GM23338 (cell line): ENCODE data around the gene MLANA. TPM values are rescaled to one million over a fixed set of nuclear protein-coding genes. Genes with fewer than 3 reads are reported as not detected.

Experiments used
- ATAC-seq: fragments of 200-7000 bp; cut with Tn5 transposase; 3 replicates; pipeline ENCODE4 v1.9.1; 2020
- DNase-seq: peaks from one replicate; pipeline ENCODE4 v3.0.0-alpha.2; 2015; ENCODE audit warnings: low spot score
- H2AFZ ChIP-seq: fragments of 200-600 bp; sonication (generic); 2 replicates; pipeline ENCODE4 v1.8.0; 2016; ENCODE audit warnings: antibody characterized with exemption, mild to moderate bottlenecking, moderate library complexity
- H3F3A ChIP-seq: fragments of 200-600 bp; sonication (generic); replicated peaks from 2 replicates; pipeline ENCODE4 v1.8.0; 2017; ENCODE audit warnings: antibody characterized with exemption, mixed run types, low read depth
- H3K27ac ChIP-seq: fragments of 200-600 bp; sonication (generic); 2 replicates; pipeline ENCODE4 v1.6.1; 2016; ENCODE audit warnings: low read depth
- H3K27me3 ChIP-seq: fragments of 200-600 bp; sonication (generic); 2 replicates; pipeline ENCODE4 v1.8.0; 2016; ENCODE audit warnings: mild to moderate bottlenecking, mixed run types, moderate library complexity; ENCODE audit not compliant: insufficient read depth
- H3K36me3 ChIP-seq: fragments of 200-600 bp; sonication (generic); 2 replicates; pipeline ENCODE4 v1.8.0; 2016; ENCODE audit warnings: mild to moderate bottlenecking; ENCODE audit not compliant: insufficient read depth
- H3K4me1 ChIP-seq: fragments of 200-600 bp; sonication (generic); 2 replicates; pipeline ENCODE4 v1.8.0; 2016; ENCODE audit warnings: mild to moderate bottlenecking, moderate library complexity; ENCODE audit not compliant: insufficient read depth
- H3K4me2 ChIP-seq: fragments of 200-600 bp; sonication (generic); 2 replicates; pipeline ENCODE4 v1.7.1; 2017; ENCODE audit warnings: mixed run types
- H3K4me3 ChIP-seq: fragments of 200-600 bp; sonication (generic); 2 replicates; pipeline ENCODE4 v1.6.1; 2016; ENCODE audit warnings: mixed run types
- H3K79me2 ChIP-seq: fragments of 200-600 bp; sonication (generic); replicated peaks from 2 replicates; pipeline ENCODE4 v1.8.0; 2017; ENCODE audit warnings: mild to moderate bottlenecking; ENCODE audit not compliant: insufficient read depth
- H3K9me2 ChIP-seq: fragments of 200-600 bp; sonication (generic); 2 replicates; pipeline ENCODE4 v1.8.0; 2017; ENCODE audit not compliant: insufficient read depth
- H4K20me1 ChIP-seq: fragments of 200-600 bp; sonication (generic); replicated peaks from 2 replicates; pipeline ENCODE4 v1.8.0; 2017; ENCODE audit warnings: mild to moderate bottlenecking; ENCODE audit not compliant: insufficient read depth
- H3K27ac Mint-ChIP-seq: 2 replicates; pipeline ENCODE4 v1.8.0; 2020; ENCODE audit warnings: inconsistent platforms, mild to moderate bottlenecking, moderate library complexity, mixed read lengths
- H3K27me3 Mint-ChIP-seq: 3 replicates; pipeline ENCODE4 v1.8.0; 2022; ENCODE audit warnings: low read depth, mild to moderate bottlenecking, moderate library complexity, mixed read lengths, inconsistent platforms; ENCODE audit not compliant: insufficient read depth, poor library complexity
- H3K36me3 Mint-ChIP-seq: 3 replicates; pipeline ENCODE4 v1.8.0; 2021; ENCODE audit warnings: low read depth, mild to moderate bottlenecking, inconsistent platforms, moderate library complexity, mixed read lengths
- H3K4me1 Mint-ChIP-seq: 3 replicates; pipeline ENCODE4 v1.8.0; 2020; ENCODE audit warnings: mild to moderate bottlenecking, inconsistent platforms, mixed read lengths
- H3K4me3 Mint-ChIP-seq: 3 replicates; pipeline ENCODE4 v1.8.0; 2021; ENCODE audit warnings: moderate library complexity, mild to moderate bottlenecking, inconsistent platforms, mixed read lengths
- H3K9me3 Mint-ChIP-seq: 3 replicates; pipeline ENCODE4 v1.8.0; 2020; ENCODE audit warnings: moderate library complexity, mild to moderate bottlenecking, inconsistent platforms, mixed read lengths
- NANOG ChIP-seq: IDR thresholded peaks from 2 replicates; pipeline ENCODE4 v1.6.1; 2016; ENCODE audit warnings: antibody characterized with exemption, borderline replicate concordance
- POLR2AphosphoS5 ChIP-seq: IDR thresholded peaks from 2 replicates; pipeline ENCODE4 v1.6.1; 2016; ENCODE audit warnings: antibody characterized with exemption, low read depth
- STAT1 ChIP-seq: IDR thresholded peaks from one replicate; pipeline ENCODE4 v1.6.1; 2016; ENCODE audit warnings: antibody characterized with exemption; ENCODE audit not compliant: unreplicated experiment
- ZNF114 ChIP-seq: fragments of 250-450 bp; sonication (Bioruptor Pico); IDR thresholded peaks from 2 replicates; pipeline ENCODE4 v1.5.0; 2020; ENCODE audit warnings: mild to moderate bottlenecking, moderate library complexity
- ZNF331 ChIP-seq: fragments of 250-450 bp; sonication (Bioruptor Pico); IDR thresholded peaks from 2 replicates; pipeline ENCODE4 v1.5.0; 2020; ENCODE audit warnings: low read depth, mild to moderate bottlenecking, moderate library complexity
- polyA plus RNA-seq: library from polyadenylated mRNA; unstranded; fragments of >200 nt; fragmentation: Nextera tagmentation; extraction: Ambion mirVana; gene quantifications from 2 replicates; pipeline ENCODE4 v1.2.1, GENCODE V29; 2016
- total RNA-seq: library from RNA; depleted of rRNA; stranded (reverse); fragments of >200 nt; shearing (Covaris generic); gene quantifications from 2 replicates; pipeline ENCODE4 v1.2.3, GENCODE V29; 2014
- TF ChIP-seq, protein P1 (sequence below): IDR thresholded peaks from 2 replicates; pipeline ENCODE4 v1.6.1; 2016; ENCODE audit warnings: antibody characterized with exemption
- TF ChIP-seq, protein P2 (sequence below), 2 experiments: fragments of 200-600 bp in 1 of 2; sonication (generic) in 1 of 2; conservative IDR thresholded peaks; 2 replicates each; pipeline versions ENCODE4 v1.5.1 to v1.6.1; 2016 to 2017; ENCODE audit warnings: antibody characterized with exemption in 2 of 2, low read depth in 2 of 2, mild to moderate bottlenecking in 2 of 2, moderate library complexity in 1 of 2
- TF ChIP-seq, protein P3 (sequence below): fragments of 250-450 bp; sonication (Bioruptor Pico); IDR thresholded peaks from 2 replicates; pipeline ENCODE4 v1.5.0; 2020; ENCODE audit warnings: mild to moderate bottlenecking, moderate library complexity

The MLANA gene
- total and polyA plus RNA-seq, 2 experiments from 2014 or later, result not detected

GRCh38 chr9:5951686-5952211 lies 61.1 kb downstream of the MLANA start (continued):
- TF ChIP-seq, protein P1, sequence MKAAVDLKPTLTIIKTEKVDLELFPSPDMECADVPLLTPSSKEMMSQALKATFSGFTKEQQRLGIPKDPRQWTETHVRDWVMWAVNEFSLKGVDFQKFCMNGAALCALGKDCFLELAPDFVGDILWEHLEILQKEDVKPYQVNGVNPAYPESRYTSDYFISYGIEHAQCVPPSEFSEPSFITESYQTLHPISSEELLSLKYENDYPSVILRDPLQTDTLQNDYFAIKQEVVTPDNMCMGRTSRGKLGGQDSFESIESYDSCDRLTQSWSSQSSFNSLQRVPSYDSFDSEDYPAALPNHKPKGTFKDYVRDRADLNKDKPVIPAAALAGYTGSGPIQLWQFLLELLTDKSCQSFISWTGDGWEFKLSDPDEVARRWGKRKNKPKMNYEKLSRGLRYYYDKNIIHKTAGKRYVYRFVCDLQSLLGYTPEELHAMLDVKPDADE, result no peak
- TF ChIP-seq STAT1 (no peak), ZNF331 (CRISPR knock-in tag) (no peak), NANOG (no peak), ZNF114 (CRISPR knock-in tag) (no peak)

GRCh38 chr9:5953743-5954707 lies 63.3 kb downstream of the MLANA start:
- Mint-ChIP-seq H3K27ac (no peak overlapping the region), H3K9me3 (no peaks in the 10 kb centered on the region), H3K27me3 (no peaks in the 10 kb centered on the region), H3K36me3 (no peaks in the 10 kb centered on the region), H3K4me3 (no peak overlapping the region), H3K4me1 (peaks cover 5% of the 10 kb centered on the region; the same call in 2 of the 3 replicates)
- no peaks in the 10 kb centered on the region for H3K27me3 ChIP-seq
- no peak overlapping the region for H2AFZ ChIP-seq
- no peaks in the 10 kb centered on the region for H3K4me1 ChIP-seq
- ATAC-seq (no peak), DNase-seq (no peak)
- no peak overlapping the region for H3K4me2 ChIP-seq
- no peaks in the 10 kb centered on the region for H3K36me3 ChIP-seq
- no peaks in the 10 kb centered on the region for H3K9me2 ChIP-seq
- H3K27ac ChIP-seq, result no peak overlapping the region
- H4K20me1 ChIP-seq, result no peaks in the 10 kb centered on the region
- TF ChIP-seq POLR2AphosphoS5 (no peak), NANOG (no peak), ZNF114 (CRISPR knock-in tag) (no peak), STAT1 (no peak)
- TF ChIP-seq, protein P2, sequence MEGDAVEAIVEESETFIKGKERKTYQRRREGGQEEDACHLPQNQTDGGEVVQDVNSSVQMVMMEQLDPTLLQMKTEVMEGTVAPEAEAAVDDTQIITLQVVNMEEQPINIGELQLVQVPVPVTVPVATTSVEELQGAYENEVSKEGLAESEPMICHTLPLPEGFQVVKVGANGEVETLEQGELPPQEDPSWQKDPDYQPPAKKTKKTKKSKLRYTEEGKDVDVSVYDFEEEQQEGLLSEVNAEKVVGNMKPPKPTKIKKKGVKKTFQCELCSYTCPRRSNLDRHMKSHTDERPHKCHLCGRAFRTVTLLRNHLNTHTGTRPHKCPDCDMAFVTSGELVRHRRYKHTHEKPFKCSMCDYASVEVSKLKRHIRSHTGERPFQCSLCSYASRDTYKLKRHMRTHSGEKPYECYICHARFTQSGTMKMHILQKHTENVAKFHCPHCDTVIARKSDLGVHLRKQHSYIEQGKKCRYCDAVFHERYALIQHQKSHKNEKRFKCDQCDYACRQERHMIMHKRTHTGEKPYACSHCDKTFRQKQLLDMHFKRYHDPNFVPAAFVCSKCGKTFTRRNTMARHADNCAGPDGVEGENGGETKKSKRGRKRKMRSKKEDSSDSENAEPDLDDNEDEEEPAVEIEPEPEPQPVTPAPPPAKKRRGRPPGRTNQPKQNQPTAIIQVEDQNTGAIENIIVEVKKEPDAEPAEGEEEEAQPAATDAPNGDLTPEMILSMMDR (conservative IDR thresholded peaks at IDR 0.05; ENCODE audit: low read depth in 2 of 2), result no peak
- TF ChIP-seq, protein P1, result no peak
- TF ChIP-seq, protein P3, sequence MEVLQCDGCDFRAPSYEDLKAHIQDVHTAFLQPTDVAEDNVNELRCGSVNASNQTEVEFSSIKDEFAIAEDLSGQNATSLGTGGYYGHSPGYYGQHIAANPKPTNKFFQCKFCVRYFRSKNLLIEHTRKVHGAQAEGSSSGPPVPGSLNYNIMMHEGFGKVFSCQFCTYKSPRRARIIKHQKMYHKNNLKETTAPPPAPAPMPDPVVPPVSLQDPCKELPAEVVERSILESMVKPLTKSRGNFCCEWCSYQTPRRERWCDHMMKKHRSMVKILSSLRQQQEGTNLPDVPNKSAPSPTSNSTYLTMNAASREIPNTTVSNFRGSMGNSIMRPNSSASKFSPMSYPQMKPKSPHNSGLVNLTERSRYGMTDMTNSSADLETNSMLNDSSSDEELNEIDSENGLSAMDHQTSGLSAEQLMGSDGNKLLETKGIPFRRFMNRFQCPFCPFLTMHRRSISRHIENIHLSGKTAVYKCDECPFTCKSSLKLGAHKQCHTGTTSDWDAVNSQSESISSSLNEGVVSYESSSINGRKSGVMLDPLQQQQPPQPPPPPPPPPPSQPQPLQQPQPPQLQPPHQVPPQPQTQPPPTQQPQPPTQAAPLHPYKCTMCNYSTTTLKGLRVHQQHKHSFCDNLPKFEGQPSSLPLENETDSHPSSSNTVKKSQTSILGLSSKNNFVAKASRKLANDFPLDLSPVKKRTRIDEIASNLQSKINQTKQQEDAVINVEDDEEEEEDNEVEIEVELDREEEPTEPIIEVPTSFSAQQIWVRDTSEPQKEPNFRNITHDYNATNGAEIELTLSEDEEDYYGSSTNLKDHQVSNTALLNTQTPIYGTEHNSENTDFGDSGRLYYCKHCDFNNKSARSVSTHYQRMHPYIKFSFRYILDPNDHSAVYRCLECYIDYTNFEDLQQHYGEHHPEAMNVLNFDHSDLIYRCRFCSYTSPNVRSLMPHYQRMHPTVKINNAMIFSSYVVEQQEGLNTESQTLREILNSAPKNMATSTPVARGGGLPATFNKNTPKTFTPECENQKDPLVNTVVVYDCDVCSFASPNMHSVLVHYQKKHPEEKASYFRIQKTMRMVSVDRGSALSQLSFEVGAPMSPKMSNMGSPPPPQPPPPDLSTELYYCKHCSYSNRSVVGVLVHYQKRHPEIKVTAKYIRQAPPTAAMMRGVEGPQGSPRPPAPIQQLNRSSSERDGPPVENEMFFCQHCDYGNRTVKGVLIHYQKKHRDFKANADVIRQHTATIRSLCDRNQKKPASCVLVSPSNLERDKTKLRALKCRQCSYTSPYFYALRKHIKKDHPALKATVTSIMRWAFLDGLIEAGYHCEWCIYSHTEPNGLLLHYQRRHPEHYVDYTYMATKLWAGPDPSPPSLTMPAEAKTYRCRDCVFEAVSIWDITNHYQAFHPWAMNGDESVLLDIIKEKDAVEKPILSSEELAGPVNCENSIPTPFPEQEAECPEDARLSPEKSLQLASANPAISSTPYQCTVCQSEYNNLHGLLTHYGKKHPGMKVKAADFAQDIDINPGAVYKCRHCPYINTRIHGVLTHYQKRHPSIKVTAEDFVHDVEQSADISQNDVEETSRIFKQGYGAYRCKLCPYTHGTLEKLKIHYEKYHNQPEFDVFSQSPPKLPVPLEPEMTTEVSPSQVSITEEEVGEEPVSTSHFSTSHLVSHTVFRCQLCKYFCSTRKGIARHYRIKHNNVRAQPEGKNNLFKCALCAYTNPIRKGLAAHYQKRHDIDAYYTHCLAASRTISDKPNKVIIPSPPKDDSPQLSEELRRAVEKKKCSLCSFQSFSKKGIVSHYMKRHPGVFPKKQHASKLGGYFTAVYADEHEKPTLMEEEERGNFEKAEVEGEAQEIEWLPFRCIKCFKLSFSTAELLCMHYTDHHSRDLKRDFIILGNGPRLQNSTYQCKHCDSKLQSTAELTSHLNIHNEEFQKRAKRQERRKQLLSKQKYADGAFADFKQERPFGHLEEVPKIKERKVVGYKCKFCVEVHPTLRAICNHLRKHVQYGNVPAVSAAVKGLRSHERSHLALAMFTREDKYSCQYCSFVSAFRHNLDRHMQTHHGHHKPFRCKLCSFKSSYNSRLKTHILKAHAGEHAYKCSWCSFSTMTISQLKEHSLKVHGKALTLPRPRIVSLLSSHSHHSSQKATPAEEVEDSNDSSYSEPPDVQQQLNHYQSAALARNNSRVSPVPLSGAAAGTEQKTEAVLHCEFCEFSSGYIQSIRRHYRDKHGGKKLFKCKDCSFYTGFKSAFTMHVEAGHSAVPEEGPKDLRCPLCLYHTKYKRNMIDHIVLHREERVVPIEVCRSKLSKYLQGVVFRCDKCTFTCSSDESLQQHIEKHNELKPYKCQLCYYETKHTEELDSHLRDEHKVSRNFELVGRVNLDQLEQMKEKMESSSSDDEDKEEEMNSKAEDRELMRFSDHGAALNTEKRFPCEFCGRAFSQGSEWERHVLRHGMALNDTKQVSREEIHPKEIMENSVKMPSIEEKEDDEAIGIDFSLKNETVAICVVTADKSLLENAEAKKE (CRISPR knock-in tag), result no peak
- H3F3A ChIP-seq, result no peaks in the 10 kb centered on the region
- H3K79me2 ChIP-seq, result no peaks in the 10 kb centered on the region
- H3K4me3 ChIP-seq, result no peak overlapping the region
